ENCODE results near the gene DNAH12. TPM values are rescaled to one million over a fixed set of nuclear protein-coding genes. Genes with fewer than 3 reads are reported as not detected.

The DNAH12 gene, protein sequence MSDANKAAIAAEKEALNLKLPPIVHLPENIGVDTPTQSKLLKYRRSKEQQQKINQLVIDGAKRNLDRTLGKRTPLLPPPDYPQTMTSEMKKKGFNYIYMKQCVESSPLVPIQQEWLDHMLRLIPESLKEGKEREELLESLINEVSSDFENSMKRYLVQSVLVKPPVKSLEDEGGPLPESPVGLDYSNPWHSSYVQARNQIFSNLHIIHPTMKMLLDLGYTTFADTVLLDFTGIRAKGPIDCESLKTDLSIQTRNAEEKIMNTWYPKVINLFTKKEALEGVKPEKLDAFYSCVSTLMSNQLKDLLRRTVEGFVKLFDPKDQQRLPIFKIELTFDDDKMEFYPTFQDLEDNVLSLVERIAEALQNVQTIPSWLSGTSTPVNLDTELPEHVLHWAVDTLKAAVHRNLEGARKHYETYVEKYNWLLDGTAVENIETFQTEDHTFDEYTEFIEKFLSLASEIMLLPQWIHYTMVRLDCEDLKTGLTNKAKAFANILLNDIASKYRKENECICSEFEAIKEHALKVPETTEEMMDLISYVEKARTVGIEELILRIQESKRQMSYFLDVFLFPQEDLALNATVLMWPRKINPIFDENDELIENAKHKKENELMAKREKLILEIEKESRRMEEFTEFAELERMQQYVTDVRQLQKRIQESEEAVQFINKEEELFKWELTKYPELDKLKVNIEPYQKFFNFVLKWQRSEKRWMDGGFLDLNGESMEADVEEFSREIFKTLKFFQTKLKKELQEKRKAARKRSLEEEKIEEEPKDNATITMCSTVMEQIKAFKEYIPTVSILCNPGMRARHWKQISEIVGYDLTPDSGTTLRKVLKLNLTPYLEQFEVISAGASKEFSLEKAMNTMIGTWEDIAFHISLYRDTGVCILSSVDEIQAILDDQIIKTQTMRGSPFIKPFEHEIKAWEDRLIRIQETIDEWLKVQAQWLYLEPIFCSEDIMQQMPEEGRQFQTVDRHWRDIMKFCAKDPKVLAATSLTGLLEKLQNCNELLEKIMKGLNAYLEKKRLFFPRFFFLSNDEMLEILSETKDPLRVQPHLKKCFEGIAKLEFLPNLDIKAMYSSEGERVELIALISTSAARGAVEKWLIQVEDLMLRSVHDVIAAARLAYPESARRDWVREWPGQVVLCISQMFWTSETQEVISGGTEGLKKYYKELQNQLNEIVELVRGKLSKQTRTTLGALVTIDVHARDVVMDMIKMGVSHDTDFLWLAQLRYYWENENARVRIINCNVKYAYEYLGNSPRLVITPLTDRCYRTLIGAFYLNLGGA (N-terminal part only)
- total RNA-seq (0.37 TPM), polyA plus RNA-seq (0.01 TPM)

DNA sequence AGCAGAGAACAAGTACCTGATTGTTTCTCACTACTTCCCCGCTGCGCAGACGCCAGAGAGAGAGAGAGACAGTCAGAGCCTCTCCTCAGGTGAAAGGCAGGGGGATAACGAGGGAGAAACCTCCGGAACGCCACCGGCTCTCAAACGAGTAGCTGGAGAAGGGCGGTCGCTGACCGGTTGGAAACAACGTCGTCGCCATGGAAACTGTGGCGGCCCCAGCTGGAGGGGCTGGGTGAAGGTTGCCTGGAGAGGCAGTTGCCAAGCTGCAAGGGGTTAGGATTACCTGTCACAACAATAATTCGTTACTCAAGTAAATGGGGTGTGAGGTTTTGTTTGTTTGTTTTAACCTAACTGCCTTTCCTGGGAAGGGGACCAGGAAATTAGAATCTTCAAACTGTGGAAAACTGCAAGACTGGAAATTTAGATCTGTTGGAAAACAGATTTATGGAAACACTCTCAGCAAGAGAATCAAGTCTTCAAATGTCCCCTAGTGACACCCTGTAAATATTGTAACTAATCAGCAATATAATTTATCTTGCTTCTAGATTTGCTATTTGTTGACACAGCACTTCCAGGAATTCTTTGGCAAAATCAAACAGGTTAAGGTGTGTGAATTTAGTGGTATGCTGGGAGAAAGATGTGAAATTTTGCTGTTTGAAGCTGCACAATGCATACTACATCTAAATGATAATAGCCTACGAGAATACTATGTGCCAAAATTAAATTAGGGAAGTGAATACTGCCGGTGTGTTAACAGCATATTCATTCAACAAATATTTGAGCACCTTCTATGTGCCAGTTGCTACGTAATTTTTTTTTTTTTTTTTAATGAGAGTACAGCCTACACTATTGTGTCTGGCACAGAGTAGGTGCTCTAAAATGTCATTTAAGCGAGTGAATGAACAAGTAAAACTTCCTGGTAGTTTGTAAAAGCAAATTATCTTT, at the start of gene DNAH12:
TSS of gene DNAH12 (minus strand) at position 164 of the 945 bp plus-strand sequence. CDS start 1,474 bp downstream, outside the sequence.
- Histone ChIP-seq H3K27ac (ENCODE audit: low read depth) (no peak within 1 kb of the TSS), H3K4me3 (ENCODE audit: low read depth, low read length) (no peak within 1 kb of the TSS), H3K4me1 (ENCODE audit: insufficient read depth) (no peaks in the 10 kb centered on the region), H3K36me3 (ENCODE audit: insufficient read depth) (no peaks in the 10 kb centered on the region)
- DNase-seq (ENCODE audit: extremely low spot score): peak; percentile 35
- 12% methylated on average over 20 of the region's 20 CpGs for WGBS

DNA sequence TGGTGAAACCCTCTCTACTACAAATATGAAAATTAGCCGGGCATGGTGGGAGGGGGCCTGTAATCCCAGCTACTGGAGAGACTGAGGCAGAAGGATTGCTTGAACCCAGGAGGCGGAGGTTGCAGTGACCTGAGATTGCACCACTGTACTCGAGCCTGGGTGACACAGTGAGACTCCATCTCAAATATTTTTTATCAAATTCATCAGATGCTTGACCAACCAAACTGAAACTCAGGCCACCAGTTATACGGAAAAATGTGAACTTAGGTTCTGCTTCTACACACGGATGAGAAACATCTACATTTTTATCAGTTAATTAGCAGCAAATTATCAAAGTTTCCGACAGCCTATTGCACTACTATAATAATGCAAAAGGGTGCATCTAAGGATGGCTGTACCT, 48.2 kb upstream of the DNAH12 start:
- H3K27ac ChIP-seq (ENCODE audit: low read depth): no peak overlapping the region
- DNase-seq (ENCODE audit: extremely low spot score): no peak
- H3K36me3 ChIP-seq (ENCODE audit: insufficient read depth): no peaks in the 10 kb centered on the region
- H3K4me1 ChIP-seq (ENCODE audit: insufficient read depth): no peaks in the 10 kb centered on the region
- no peak overlapping the region for H3K4me3 ChIP-seq (ENCODE audit: low read depth, low read length)
- 56% methylated on average over 6 of the region's 6 CpGs for WGBS

DNA sequence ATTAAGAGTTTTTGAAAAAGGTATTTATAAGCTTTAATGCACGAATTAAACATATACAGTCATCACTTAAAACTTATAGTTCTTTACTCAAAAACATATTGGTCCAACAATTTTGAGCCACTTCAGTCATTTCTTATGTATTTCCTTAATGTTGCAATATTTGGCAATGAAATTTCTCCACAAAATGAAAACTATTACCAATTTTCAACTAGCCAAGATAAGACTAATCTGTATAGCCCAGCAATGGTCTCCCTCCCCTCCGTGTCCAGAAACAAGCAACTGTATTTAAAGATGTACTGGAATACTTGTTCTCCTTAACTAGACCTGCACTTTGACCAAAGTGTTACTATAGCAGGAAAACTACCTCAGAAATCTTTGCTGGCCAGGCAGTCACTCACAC, 43.8 kb upstream of the DNAH12 start:
- WGBS: 61% methylated on average over 2 of the region's 2 CpGs
- Histone ChIP-seq H3K27ac (ENCODE audit: low read depth) (no peak overlapping the region), H3K4me1 (ENCODE audit: insufficient read depth) (no peaks in the 10 kb centered on the region), H3K4me3 (ENCODE audit: low read depth, low read length) (no peak overlapping the region), H3K36me3 (ENCODE audit: insufficient read depth) (no peaks in the 10 kb centered on the region)
- DNase-seq (ENCODE audit: extremely low spot score): no peak

DNA sequence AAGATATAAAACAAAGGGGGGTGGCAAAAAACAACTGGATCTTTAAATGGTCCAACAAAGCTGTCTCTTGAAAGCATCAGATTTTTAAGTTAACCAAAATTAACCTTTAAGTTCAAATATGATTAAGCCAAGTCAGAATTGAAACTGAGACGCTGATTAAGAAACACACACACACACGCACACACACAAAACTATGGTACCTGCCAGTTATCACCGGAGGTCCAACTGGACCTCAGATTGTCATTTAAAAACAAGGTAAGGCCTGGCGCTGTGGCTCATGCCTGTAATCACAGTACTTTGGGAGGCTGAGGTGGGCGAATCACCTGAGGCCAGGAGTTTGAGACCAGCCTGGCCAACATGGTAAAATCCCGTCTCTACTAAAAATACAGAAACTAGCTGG, 42.6 kb upstream of the DNAH12 start:
- no peaks in the 10 kb centered on the region for H3K36me3 ChIP-seq (ENCODE audit: insufficient read depth)
- WGBS: 74% methylated on average over 6 of the region's 6 CpGs
- H3K4me3 ChIP-seq (ENCODE audit: low read depth, low read length): no peak overlapping the region
- DNase-seq (ENCODE audit: extremely low spot score): no peak
- no peaks in the 10 kb centered on the region for H3K4me1 ChIP-seq (ENCODE audit: insufficient read depth)
- no peak overlapping the region for H3K27ac ChIP-seq (ENCODE audit: low read depth)

DNA sequence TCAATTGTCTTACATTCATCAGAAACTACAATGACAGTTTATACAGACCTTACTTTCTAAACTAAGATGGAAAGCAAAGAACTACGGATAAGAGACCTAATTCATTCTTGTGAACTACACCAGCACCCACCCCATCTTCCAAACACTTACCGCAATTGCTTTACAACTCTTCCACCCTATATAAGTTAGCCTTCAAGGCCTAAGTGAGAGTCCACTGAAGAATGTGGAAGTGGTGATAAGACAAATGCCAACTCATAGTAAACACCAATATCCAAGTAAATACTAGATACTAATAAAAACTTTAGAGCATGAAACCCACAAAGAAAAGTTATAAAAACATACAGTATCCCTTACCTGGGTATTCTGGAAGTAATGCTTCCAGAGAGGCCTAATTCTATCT, 39.4 kb upstream of the DNAH12 start:
- DNase-seq (ENCODE audit: extremely low spot score): no peak
- WGBS: 88% methylated on average over 2 of the region's 2 CpGs
- no peak overlapping the region for H3K4me3 ChIP-seq (ENCODE audit: low read depth, low read length)
- H3K36me3 ChIP-seq (ENCODE audit: insufficient read depth): no peaks in the 10 kb centered on the region
- H3K4me1 ChIP-seq (ENCODE audit: insufficient read depth): no peaks in the 10 kb centered on the region
- H3K27ac ChIP-seq (ENCODE audit: low read depth): no peak overlapping the region

DNA sequence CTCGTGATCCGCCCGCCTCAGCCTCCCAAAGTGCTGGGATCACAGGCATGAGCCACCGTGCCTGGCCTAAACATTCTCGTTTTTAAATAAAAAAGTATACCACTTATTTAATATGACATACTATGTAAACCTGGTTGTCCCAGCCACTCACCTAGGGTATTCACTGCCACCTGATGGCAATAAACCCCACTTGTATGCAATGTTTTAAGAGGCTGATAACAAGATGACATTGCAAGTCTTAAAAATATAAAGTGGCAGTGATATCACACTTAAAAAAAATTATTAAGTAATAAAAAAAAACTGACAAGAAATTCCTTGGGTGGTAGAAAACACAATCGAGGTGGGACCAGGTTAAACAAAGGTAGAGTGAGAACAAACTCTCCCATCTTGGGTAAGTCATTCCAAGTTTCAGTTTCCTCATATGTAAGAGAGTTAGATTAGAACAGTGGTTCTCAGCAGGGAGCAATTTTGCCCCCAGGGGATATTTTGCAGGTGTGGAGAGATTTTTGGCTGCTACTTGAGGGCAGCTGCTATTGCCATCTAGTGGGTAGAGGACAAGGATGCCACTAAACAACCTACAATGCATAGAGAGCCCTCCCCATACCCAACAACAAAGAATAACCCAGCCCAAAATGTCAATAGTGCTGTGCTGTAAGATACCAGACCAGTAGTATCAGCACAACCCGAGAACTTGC, 38.5 kb upstream of the DNAH12 start:
- Histone ChIP-seq H3K4me1 (ENCODE audit: insufficient read depth) (no peaks in the 10 kb centered on the region), H3K4me3 (ENCODE audit: low read depth, low read length) (no peak overlapping the region), H3K36me3 (ENCODE audit: insufficient read depth) (no peaks in the 10 kb centered on the region), H3K27ac (ENCODE audit: low read depth) (no peak overlapping the region)
- no peak for DNase-seq (ENCODE audit: extremely low spot score)
- WGBS: 95% methylated on average over 7 of the region's 7 CpGs

DNA sequence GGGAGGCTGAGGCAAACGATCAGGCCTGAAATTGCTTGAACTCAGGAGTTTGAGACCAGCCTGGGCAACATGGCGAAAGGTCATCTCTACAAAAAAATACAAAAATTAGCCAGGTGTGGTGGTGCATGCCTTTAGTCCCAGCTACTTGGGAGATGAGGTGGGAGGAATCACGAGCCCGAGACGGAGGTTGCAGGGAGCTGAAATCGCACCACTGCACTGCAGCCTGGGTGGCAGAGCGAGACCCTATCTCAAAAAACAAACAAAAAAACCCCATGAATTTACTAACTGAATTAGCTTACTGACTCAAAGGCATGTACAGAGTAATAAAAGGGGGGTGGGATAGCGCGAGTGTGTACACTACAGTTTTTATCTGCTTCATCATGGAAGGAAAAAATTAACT, 33.7 kb upstream of the DNAH12 start:
- H3K27ac ChIP-seq (ENCODE audit: low read depth): no peak overlapping the region
- H3K4me1 ChIP-seq (ENCODE audit: insufficient read depth): no peaks in the 10 kb centered on the region
- H3K36me3 ChIP-seq (ENCODE audit: insufficient read depth): no peaks in the 10 kb centered on the region
- 87% methylated on average over 9 of the region's 9 CpGs for WGBS
- DNase-seq (ENCODE audit: extremely low spot score): no peak
- H3K4me3 ChIP-seq (ENCODE audit: low read depth, low read length): no peak overlapping the region

DNA sequence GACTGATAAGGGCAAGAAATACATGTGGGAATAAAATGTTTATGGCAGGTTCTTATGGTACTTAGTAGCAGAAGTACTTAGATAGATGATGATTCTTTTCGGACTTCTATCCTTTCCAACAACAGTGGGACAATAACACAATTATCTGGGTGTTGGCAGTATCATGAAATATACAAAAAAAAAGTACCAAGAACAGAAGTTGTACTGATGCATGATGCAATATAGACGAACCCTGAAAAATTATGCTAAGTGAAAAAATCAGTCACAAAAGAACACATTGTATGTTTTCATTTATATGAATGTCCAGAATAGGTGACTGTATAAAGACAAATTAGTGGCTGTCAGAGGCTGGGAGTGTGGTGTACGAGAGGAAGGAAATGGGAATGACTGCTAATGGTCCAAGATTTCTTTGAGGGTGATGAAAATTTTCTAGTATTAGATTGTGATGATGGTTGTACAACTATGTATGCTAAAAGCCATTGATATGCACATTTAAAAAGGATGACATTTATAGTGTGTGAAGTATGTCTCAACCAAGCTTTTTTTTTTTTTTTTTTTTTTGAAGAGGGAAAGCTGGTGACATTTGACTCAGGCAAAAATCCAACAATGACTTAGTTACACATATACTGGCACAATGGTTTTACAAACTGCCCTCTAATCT, 32.0 kb upstream of the DNAH12 start:
- 65% methylated on average over 3 of the region's 3 CpGs for WGBS
- Histone ChIP-seq H3K4me1 (ENCODE audit: insufficient read depth) (no peaks in the 10 kb centered on the region), H3K36me3 (ENCODE audit: insufficient read depth) (no peaks in the 10 kb centered on the region), H3K4me3 (ENCODE audit: low read depth, low read length) (no peak overlapping the region), H3K27ac (ENCODE audit: low read depth) (no peak overlapping the region)
- DNase-seq (ENCODE audit: extremely low spot score): no peak

DNA sequence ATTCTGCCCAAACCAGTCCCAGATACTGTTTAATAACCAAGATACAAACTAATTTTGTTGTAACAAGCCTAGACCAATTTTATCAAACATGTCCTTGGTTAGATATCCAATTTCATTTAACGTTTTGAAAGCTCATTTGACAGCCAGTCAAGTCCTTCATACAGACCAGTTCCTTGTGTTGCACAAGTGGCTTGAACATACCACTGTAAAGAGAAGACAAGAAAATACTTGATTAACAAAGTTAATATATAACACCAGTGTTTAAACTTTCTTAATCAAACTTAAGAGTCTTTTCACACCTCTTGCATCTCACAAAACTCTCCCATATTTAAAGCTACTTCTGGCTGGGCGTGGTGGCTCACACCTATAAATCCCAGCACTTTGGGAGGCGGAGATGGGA, 28.0 kb upstream of the DNAH12 start:
- 79% methylated on average over 3 of the region's 3 CpGs for whole genome bisulfite sequencing
- no peak for DNase-seq (ENCODE audit: extremely low spot score)
- Histone ChIP-seq H3K27ac (ENCODE audit: low read depth) (no peak overlapping the region), H3K36me3 (ENCODE audit: insufficient read depth) (no peaks in the 10 kb centered on the region), H3K4me1 (ENCODE audit: insufficient read depth) (no peaks in the 10 kb centered on the region), H3K4me3 (ENCODE audit: low read depth, low read length) (no peak overlapping the region)

DNA sequence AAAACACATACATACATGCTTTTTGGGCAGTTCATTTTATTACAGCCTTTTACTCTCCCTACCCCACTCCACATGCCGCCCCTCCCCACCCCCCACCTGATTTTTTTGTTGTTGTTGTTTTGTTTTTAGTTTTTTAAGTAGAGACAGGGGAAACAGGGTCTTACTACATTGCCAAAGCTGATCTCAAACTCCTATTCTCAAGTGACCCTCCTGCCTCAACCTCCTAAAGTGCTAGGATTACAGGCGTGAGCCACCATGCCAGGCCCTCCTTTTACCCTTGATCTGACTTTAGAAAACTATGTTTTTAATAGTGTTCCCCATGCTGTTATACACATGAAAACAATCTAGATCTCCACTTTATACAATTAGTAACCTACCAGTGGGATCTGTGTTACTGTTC, 26.7 kb upstream of the DNAH12 start:
- no peak for DNase-seq (ENCODE audit: extremely low spot score)
- H3K4me1 ChIP-seq (ENCODE audit: insufficient read depth): no peaks in the 10 kb centered on the region

DNA sequence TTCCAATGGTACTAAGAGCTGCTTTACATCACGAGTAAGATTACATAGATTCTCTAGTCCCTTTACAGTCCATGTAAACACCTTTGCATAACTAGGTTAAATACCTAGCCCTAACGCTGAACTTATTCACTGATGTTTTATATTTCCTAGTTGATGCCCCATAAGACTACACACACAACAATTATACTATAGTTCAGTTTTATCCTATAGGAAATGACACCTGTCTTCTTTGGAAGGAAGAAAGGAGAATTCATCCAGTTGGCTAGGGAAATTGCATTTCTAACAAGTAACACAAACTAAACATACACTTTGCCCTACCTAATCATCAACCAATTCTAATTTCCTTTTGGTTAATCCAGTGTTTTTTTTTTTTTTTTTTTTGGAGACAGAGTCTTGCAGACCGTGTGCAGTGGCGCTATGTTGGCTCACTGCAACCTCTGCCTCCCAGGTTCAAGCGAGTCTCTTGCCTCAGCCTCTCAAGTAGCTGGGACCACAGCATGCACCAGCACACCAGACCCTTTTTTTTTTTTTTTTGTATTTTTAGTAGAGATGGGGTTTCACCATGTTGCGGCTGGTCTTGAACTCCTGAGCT, 25.8 kb upstream of the DNAH12 start:
- no peak for DNase-seq (ENCODE audit: extremely low spot score)
- H3K27ac ChIP-seq (ENCODE audit: low read depth): no peak overlapping the region
- no peaks in the 10 kb centered on the region for H3K36me3 ChIP-seq (ENCODE audit: insufficient read depth)
- WGBS: 91% methylated on average over 5 of the region's 6 CpGs
- H3K4me3 ChIP-seq (ENCODE audit: low read depth, low read length): no peak overlapping the region
- no peaks in the 10 kb centered on the region for H3K4me1 ChIP-seq (ENCODE audit: insufficient read depth)

More for the DNA sequence above, 26.7 kb upstream of the DNAH12 start:
- H3K27ac ChIP-seq (ENCODE audit: low read depth): no peak overlapping the region
- WGBS: 98% methylated on average over 2 of the region's 2 CpGs
- H3K36me3 ChIP-seq (ENCODE audit: insufficient read depth): no peaks in the 10 kb centered on the region
- H3K4me3 ChIP-seq (ENCODE audit: low read depth, low read length): no peak overlapping the region

Data from urinary bladder (tissue), 4 donors.